AG08395 (cell line): ENCODE measurements around the gene GZF1.

Experiments used
- DNase-seq: peaks from one replicate; pipeline ENCODE4 v3.0.0; 2012; ENCODE audit warnings: mixed read lengths, low spot score

The GZF1 gene

GRCh38 chr20:23361476-23362391 lies at the start of gene GZF1:
TSS of gene GZF1 (plus strand) at chr20:23362182. CDS start at chr20:23364384, 2,202 bp downstream.
- peak; percentile 97 for DNase-seq

- no peak for DNase-seq
Observed at GRCh38 chr20:23313271-23313670, 48.7 kb upstream of the GZF1 start.

- DNase-seq: no peak
Observed at GRCh38 chr20:23314699-23315098, 47.3 kb upstream of the GZF1 start.

- DNase-seq: no peak
Observed at GRCh38 chr20:23315099-23315498, 46.9 kb upstream of the GZF1 start.

GRCh38 chr20:23316626-23317025 lies 45.4 kb upstream of the GZF1 start:
- DNase-seq: no peak

GRCh38 chr20:23317081-23317480 lies 44.9 kb upstream of the GZF1 start:
- no peak for DNase-seq

GRCh38 chr20:23318347-23318746 lies 43.6 kb upstream of the GZF1 start:
- no peak for DNase-seq

- DNase-seq: peak; percentile 71
Observed at GRCh38 chr20:23320317-23320716, 41.7 kb upstream of the GZF1 start.

- no peak for DNase-seq
Observed at GRCh38 chr20:23325107-23325506, 36.9 kb upstream of the GZF1 start.

- DNase-seq: no peak
Observed at GRCh38 chr20:23326774-23327173, 35.2 kb upstream of the GZF1 start.

- DNase-seq: no peak
Observed at GRCh38 chr20:23327617-23328333, 34.2 kb upstream of the GZF1 start.

GRCh38 chr20:23331450-23332350 lies 30.3 kb upstream of the GZF1 start:
- DNase-seq: no peak

- DNase-seq: no peak
Observed at GRCh38 chr20:23332467-23332866, 29.5 kb upstream of the GZF1 start.

- DNase-seq: no peak
Observed at GRCh38 chr20:23334111-23334510, 27.9 kb upstream of the GZF1 start.

- no peak for DNase-seq
Observed at GRCh38 chr20:23335521-23335920, 26.5 kb upstream of the GZF1 start.

GRCh38 chr20:23336476-23336875 lies 25.5 kb upstream of the GZF1 start:
- DNase-seq: no peak

GRCh38 chr20:23337312-23337711 lies 24.7 kb upstream of the GZF1 start:
- DNase-seq: no peak

- no peak for DNase-seq
Observed at GRCh38 chr20:23339986-23340385, 22.0 kb upstream of the GZF1 start.

- DNase-seq: peak; percentile 75
Observed at GRCh38 chr20:23340524-23340923, 21.5 kb upstream of the GZF1 start.

- no peak for DNase-seq
Observed at GRCh38 chr20:23341073-23341472, 20.9 kb upstream of the GZF1 start.

- DNase-seq: no peak
Observed at GRCh38 chr20:23343590-23343989, 18.4 kb upstream of the GZF1 start.

GRCh38 chr20:23344336-23344735 lies 17.6 kb upstream of the GZF1 start:
- no peak for DNase-seq
